H9 (cell line): ENCODE data around the gene LNPEP. TPM values are rescaled to one million over a fixed set of nuclear protein-coding genes. Genes with fewer than 3 reads are reported as not detected.

Experiments
- DNase-seq: peaks from one replicate; pipeline ENCODE4 v3.0.0-alpha.2; 2017
- H2AFZ ChIP-seq: one replicate; pipeline ENCODE4 v1.6.1; 2013; ENCODE audit warnings: mild to moderate bottlenecking, low read length, control low read depth, moderate library complexity
- H2AK5ac ChIP-seq: 2 replicates; pipeline ENCODE4 v1.6.1; 2013; ENCODE audit warnings: low read length, control low read depth, mixed read lengths; ENCODE audit not compliant: insufficient read length
- H2BK120ac ChIP-seq: one replicate; pipeline ENCODE4 v1.6.1; 2013; ENCODE audit warnings: low read depth, mild to moderate bottlenecking, low read length, control low read depth, inconsistent platforms; ENCODE audit not compliant: poor library complexity, severe bottlenecking
- H2BK12ac ChIP-seq: 2 replicates; pipeline ENCODE4 v1.6.1; 2013; ENCODE audit warnings: low read length, control low read depth, mixed read lengths, low read depth; ENCODE audit not compliant: insufficient read length
- H2BK15ac ChIP-seq: 2 replicates; pipeline ENCODE4 v1.6.1; 2013; ENCODE audit warnings: low read depth, low read length, control low read depth
- H2BK20ac ChIP-seq: one replicate; pipeline ENCODE4 v1.6.1; 2013; ENCODE audit warnings: low read depth, mild to moderate bottlenecking, low read length, control low read depth, inconsistent platforms; ENCODE audit not compliant: poor library complexity, severe bottlenecking
- H2BK5ac ChIP-seq: 2 replicates; pipeline ENCODE4 v1.6.1; 2013; ENCODE audit warnings: low read length, control low read depth, mixed read lengths; ENCODE audit not compliant: insufficient read length
- H3K14ac ChIP-seq: 2 replicates; pipeline ENCODE4 v1.6.1; 2013; ENCODE audit warnings: low read length, control low read depth; ENCODE audit not compliant: insufficient read depth
- H3K18ac ChIP-seq: 2 replicates; pipeline ENCODE4 v1.6.1; 2013; ENCODE audit warnings: low read depth, mild to moderate bottlenecking, mixed read lengths, low read length, control low read depth; ENCODE audit not compliant: insufficient read length
- H3K23ac ChIP-seq: 2 replicates; pipeline ENCODE4 v1.6.1; 2013; ENCODE audit warnings: low read length, control low read depth, mixed read lengths, low read depth; ENCODE audit not compliant: insufficient read length
- H3K23me2 ChIP-seq: 2 replicates; pipeline ENCODE4 v1.6.1; 2013; ENCODE audit warnings: low read depth, mild to moderate bottlenecking, mixed read lengths, low read length, control low read depth; ENCODE audit not compliant: insufficient read length, poor library complexity, severe bottlenecking
- H3K27ac ChIP-seq: 2 replicates; pipeline ENCODE4 v1.5.1; 2013; ENCODE audit warnings: low read length, control low read depth, mixed read lengths, low read depth; ENCODE audit not compliant: insufficient read length
- H3K27me3 ChIP-seq: 2 replicates; pipeline ENCODE4 v1.6.1; 2013; ENCODE audit warnings: low read length, control low read depth, inconsistent platforms; ENCODE audit not compliant: insufficient read depth
- H3K4ac ChIP-seq: 2 replicates; pipeline ENCODE4 v1.6.1; 2013; ENCODE audit warnings: low read depth, mild to moderate bottlenecking, control low read depth, inconsistent platforms, low read length, moderate library complexity
- H3K4me1 ChIP-seq: 2 replicates; pipeline ENCODE4 v1.6.1; 2013; ENCODE audit warnings: low read length, control low read depth, inconsistent platforms; ENCODE audit not compliant: insufficient read depth
- H3K4me2 ChIP-seq: 2 replicates; pipeline ENCODE4 v1.6.1; 2013; ENCODE audit warnings: low read length, control low read depth, mixed read lengths; ENCODE audit not compliant: insufficient read length, insufficient read depth
- H3K56ac ChIP-seq: 2 replicates; pipeline ENCODE4 v1.6.1; 2013; ENCODE audit warnings: low read depth, mild to moderate bottlenecking, mixed read lengths, low read length, control low read depth; ENCODE audit not compliant: insufficient read length
- H3K79me1 ChIP-seq: 2 replicates; pipeline ENCODE4 v1.6.1; 2013; ENCODE audit warnings: low read depth, mild to moderate bottlenecking, moderate library complexity, low read length, control low read depth, inconsistent platforms; ENCODE audit not compliant: insufficient read depth, poor library complexity, severe bottlenecking
- H3K79me2 ChIP-seq: 2 replicates; pipeline ENCODE4 v1.6.1; 2013; ENCODE audit warnings: low read length, control low read depth, inconsistent platforms; ENCODE audit not compliant: insufficient read depth
- H3K9ac ChIP-seq: 2 replicates; pipeline ENCODE4 v1.6.1; 2013; ENCODE audit warnings: low read length, control low read depth, mixed read lengths; ENCODE audit not compliant: insufficient read length; ENCODE audit errors: extremely low read depth
- H3K9me3 ChIP-seq: one replicate; pipeline ENCODE4 v1.6.1; 2013; ENCODE audit warnings: low read depth, low read length, inconsistent platforms; ENCODE audit not compliant: control insufficient read depth
- H3T11ph ChIP-seq: one replicate; pipeline ENCODE4 v1.6.1; 2013; ENCODE audit warnings: mild to moderate bottlenecking, low read length, control low read depth, inconsistent platforms
- H4K20me1 ChIP-seq: one replicate; pipeline ENCODE4 v1.6.1; 2013; ENCODE audit not compliant: control insufficient read depth, insufficient read length, insufficient read depth
- H4K5ac ChIP-seq: 2 replicates; pipeline ENCODE4 v1.6.1; 2013; ENCODE audit warnings: low read depth, mild to moderate bottlenecking, mixed read lengths, low read length, control low read depth; ENCODE audit not compliant: insufficient read length
- H4K8ac ChIP-seq: replicated peaks from 2 replicates; pipeline ENCODE4 v1.6.1; 2013; ENCODE audit warnings: low read length, control low read depth, mixed read lengths, low read depth; ENCODE audit not compliant: insufficient read length
- H4K91ac ChIP-seq: 2 replicates; pipeline ENCODE4 v1.6.1; 2013; ENCODE audit warnings: low read depth, mild to moderate bottlenecking, moderate library complexity, mixed read lengths, low read length, control low read depth; ENCODE audit not compliant: insufficient read length
- H3K27ac Mint-ChIP-seq, 3 experiments: 2 replicates in 2 of 3; 3 replicates in 1 of 3; pipeline ENCODE4 v1.8.0; 2020 to 2021; ENCODE audit warnings: mixed read lengths in 3 of 3, mild to moderate bottlenecking in 1 of 3, moderate library complexity in 1 of 3
- H3K27me3 Mint-ChIP-seq: 2 replicates; pipeline ENCODE4 v1.8.0; 2021; ENCODE audit warnings: low read depth, mild to moderate bottlenecking, moderate library complexity, mixed read lengths
- H3K36me3 Mint-ChIP-seq, 3 experiments: 2 replicates in 2 of 3; 3 replicates in 1 of 3; pipeline ENCODE4 v1.8.0; 2020 to 2021; ENCODE audit warnings: low read depth in 3 of 3, mixed read lengths in 3 of 3; ENCODE audit not compliant: insufficient read depth in 1 of 3
- H3K4me1 Mint-ChIP-seq, 2 experiments: 2 replicates each; pipeline ENCODE4 v1.8.0; 2020; ENCODE audit warnings: mixed read lengths in 2 of 2
- H3K4me3 Mint-ChIP-seq, 2 experiments: 2 replicates in 1 of 2; 3 replicates in 1 of 2; pipeline ENCODE4 v1.8.0; 2020 to 2021; ENCODE audit warnings: mild to moderate bottlenecking in 2 of 2, mixed read lengths in 2 of 2, moderate library complexity in 1 of 2
- H3K9me3 Mint-ChIP-seq, 2 experiments: 2 replicates in 1 of 2; 3 replicates in 1 of 2; pipeline ENCODE4 v1.8.0; 2020; ENCODE audit warnings: mild to moderate bottlenecking in 2 of 2, mixed read lengths in 2 of 2, moderate library complexity in 1 of 2
- CTCF ChIP-seq: fragments of 200-600 bp; sonication (generic); conservative IDR thresholded peaks from 3 replicates; pipeline ENCODE4 v1.8.0; 2021; ENCODE audit warnings: antibody characterized with exemption, mild to moderate bottlenecking
- WGBS: extraction: QIAGEN DNeasy Blood & Tissue Kit; methylation state at CpG from one replicate; pipeline ENCODE4 v1.1.7; 2013; ENCODE audit warnings: missing lambda C conversion rate, low lambda C conversion rate, mixed read lengths; ENCODE audit not compliant: insufficient read length; ENCODE audit errors: extremely low coverage; 5-methylcytosine and 5-hydroxymethylcytosine counted together
- total RNA-seq: library from RNA; stranded (reverse); gene quantifications from 2 replicates; pipeline ENCODE4 v1.2.1, GENCODE V29; 2021

LNPEP gene
- total RNA-seq, 1 experiment from 2014 or later = 4.1 TPM

- Histone ChIP-seq H4K8ac (no peak overlapping the region), H2BK120ac (no peak overlapping the region), H3K27ac (no peak overlapping the region), H3K4me2 (no peak overlapping the region), H3K79me1 (no peaks in the 10 kb centered on the region), H2AFZ (no peak overlapping the region), H4K91ac (no peak overlapping the region), H3K23me2 (no peaks in the 10 kb centered on the region), H3K79me2 (no peaks in the 10 kb centered on the region), H3K27me3 (no peaks in the 10 kb centered on the region), H3T11ph (no peak overlapping the region), H4K20me1 (no peaks in the 10 kb centered on the region), H3K14ac (no peak overlapping the region), H2AK5ac (no peak overlapping the region), H3K9me3 (no peaks in the 10 kb centered on the region), H2BK12ac (no peak overlapping the region), H3K56ac (no peak overlapping the region), H2BK20ac (no peak overlapping the region), H3K9ac (no peak overlapping the region), H2BK15ac (no peak overlapping the region), H3K23ac (no peak overlapping the region), H3K4ac (no peak overlapping the region), H3K4me1 (no peaks in the 10 kb centered on the region; the same call in 1 of the 2 replicates), H2BK5ac (no peak overlapping the region), H3K18ac (no peak overlapping the region), H4K5ac (no peak overlapping the region)
- peaks cover 1% of the 10 kb centered on the region for H3K27me3 Mint-ChIP-seq
- H3K27ac Mint-ChIP-seq = no peak overlapping the region
- TF ChIP-seq CTCF = no peak
- no CpG with 5 or more reads among the region's 3 CpGs for WGBS
- H3K4me3 Mint-ChIP-seq = no peak overlapping the region
- H3K9me3 Mint-ChIP-seq = peaks cover 12 to 13% of the 10 kb centered on the region in 2 experiments
- peaks cover 8 to 15% (median 8%) of the 10 kb centered on the region in 3 experiments for H3K36me3 Mint-ChIP-seq
- H3K4me1 Mint-ChIP-seq = peaks cover 9 to 17% of the 10 kb centered on the region in 2 experiments; a peak in 3 of 4 replicates
- no peak for DNase-seq
Measured at GRCh38 chr5:96946381-96946780, 10.5 kb downstream of the LNPEP start.
